SJSA1 (cell line): ENCODE measurements around the gene THEMIS. TPM values are rescaled to one million over a fixed set of nuclear protein-coding genes. Genes with fewer than 3 reads are reported as not detected.
A peak's percentile ranks its signal among the peaks of the same experiment; 100 is the strongest.
"Not testable (repeated sequence)": the region's sequence is repeated elsewhere in the genome, so short reads cannot be mapped to it uniquely, and the experiment has no call there.

Experiments used
- DNase-seq, 2 experiments: peaks; one replicate each; pipeline ENCODE4 v3.0.0-alpha.2; 2015 to 2020; ENCODE audit warnings: low spot score in 2 of 2, low read depth in 1 of 2
- H3K27ac ChIP-seq: fragments of 250-450 bp; sonication (Bioruptor Pico); 2 replicates; pipeline ENCODE4 v1.5.1; 2020; ENCODE audit warnings: mild to moderate bottlenecking, moderate library complexity
- H3K27me3 ChIP-seq: fragments of 250-450 bp; sonication (Bioruptor Pico); replicated peaks from 2 replicates; pipeline ENCODE4 v1.5.1; 2020; ENCODE audit warnings: mild to moderate bottlenecking, moderate library complexity
- H3K36me3 ChIP-seq: fragments of 250-450 bp; sonication (Bioruptor Pico); 2 replicates; pipeline ENCODE4 v1.5.1; 2020; ENCODE audit warnings: mild to moderate bottlenecking
- H3K4me1 ChIP-seq: fragments of 250-450 bp; sonication (Bioruptor Pico); replicated peaks from 2 replicates; pipeline ENCODE4 v1.6.1; 2021; ENCODE audit warnings: mild to moderate bottlenecking
- H3K4me3 ChIP-seq: fragments of 250-450 bp; sonication (Bioruptor Pico); 2 replicates; pipeline ENCODE4 v1.5.1; 2020; ENCODE audit warnings: mild to moderate bottlenecking
- H3K9me3 ChIP-seq: fragments of 250-450 bp; sonication (Bioruptor Pico); replicated peaks from 2 replicates; pipeline ENCODE4 v1.5.1; 2020; ENCODE audit warnings: mild to moderate bottlenecking
- total RNA-seq: library from RNA; depleted of rRNA; stranded (reverse); fragments of >200 nt; shearing (Covaris generic); gene quantifications from 2 replicates; pipeline ENCODE4 v1.2.3, GENCODE V29; 2014; rRNA removed

THEMIS gene
- not detected in 2 replicates for total RNA-seq

GRCh38 chr6:127900935-127901334, at the start of gene THEMIS:
Gene THEMIS, minus strand, starts transcription at chr6:127901058. Its CDS starts 126 bp downstream, at chr6:127900932.
- Histone ChIP-seq H3K9me3 (no peaks in the 10 kb centered on the region), H3K4me3 (no peak within 1 kb of the TSS), H3K4me1 (no peaks in the 10 kb centered on the region), H3K36me3 (no peaks in the 10 kb centered on the region), H3K27me3 (0 out of 2 replicates have a peak, but pooled peaks cover 2% of the 10 kb centered on the region), H3K27ac (no peak within 1 kb of the TSS)
- DNase-seq = no peak

- no peak for DNase-seq
- Histone ChIP-seq H3K4me3 (no peak overlapping the region), H3K27ac (no peak overlapping the region), H3K36me3 (no peaks in the 10 kb centered on the region), H3K4me1 (no peaks in the 10 kb centered on the region), H3K9me3 (peaks cover 7% of the 10 kb centered on the region), H3K27me3 (no peaks in the 10 kb centered on the region)
Observed at GRCh38 chr6:127949251-127949650, 48.4 kb upstream of the THEMIS start.

- Histone ChIP-seq H3K27ac (no peak overlapping the region), H3K4me3 (no peak overlapping the region), H3K36me3 (no peaks in the 10 kb centered on the region), H3K9me3 (peaks cover 7% of the 10 kb centered on the region), H3K27me3 (no peaks in the 10 kb centered on the region), H3K4me1 (no peaks in the 10 kb centered on the region)
- no peak for DNase-seq
Observed at GRCh38 chr6:127946388-127946787, 45.5 kb upstream of the THEMIS start.

GRCh38 chr6:127945434-127946097, 44.7 kb upstream of the THEMIS start:
- Histone ChIP-seq H3K4me3 (no peak overlapping the region), H3K27ac (no peak overlapping the region), H3K4me1 (no peaks in the 10 kb centered on the region), H3K36me3 (no peaks in the 10 kb centered on the region), H3K27me3 (no peaks in the 10 kb centered on the region), H3K9me3 (peaks cover 7% of the 10 kb centered on the region)
- no peak for DNase-seq

GRCh38 chr6:127941228-127941627, 40.4 kb upstream of the THEMIS start:
- H3K36me3 ChIP-seq = no peaks in the 10 kb centered on the region
- H3K27me3 ChIP-seq = no peaks in the 10 kb centered on the region
- H3K4me3 ChIP-seq = no peak overlapping the region
- H3K4me1 ChIP-seq = peaks cover 11% of the 10 kb centered on the region
- DNase-seq = no peak
- H3K27ac ChIP-seq = no peak overlapping the region
- no peaks in the 10 kb centered on the region for H3K9me3 ChIP-seq

- Histone ChIP-seq H3K4me1 (peaks cover 11% of the 10 kb centered on the region), H3K4me3 (no peak overlapping the region), H3K27ac (peak overlapping the region; percentile 69), H3K9me3 (no peaks in the 10 kb centered on the region), H3K27me3 (no peaks in the 10 kb centered on the region), H3K36me3 (no peaks in the 10 kb centered on the region)
- DNase-seq = peak in 1 of 2 experiments; percentile 21
Observed at GRCh38 chr6:127939442-127940066, 38.7 kb upstream of the THEMIS start.

GRCh38 chr6:127938701-127939100, 37.8 kb upstream of the THEMIS start:
- Histone ChIP-seq H3K36me3 (no peaks in the 10 kb centered on the region), H3K9me3 (no peaks in the 10 kb centered on the region), H3K4me3 (no peak overlapping the region), H3K27me3 (no peaks in the 10 kb centered on the region), H3K4me1 (peaks cover 11% of the 10 kb centered on the region), H3K27ac (peak overlapping the region; percentile 69)
- DNase-seq = peak in 1 of 2 experiments; percentile 42

GRCh38 chr6:127937747-127938146, 36.9 kb upstream of the THEMIS start:
- no peaks in the 10 kb centered on the region for H3K36me3 ChIP-seq
- DNase-seq = no peak
- H3K4me3 ChIP-seq = no peak overlapping the region
- H3K27ac ChIP-seq = no peak overlapping the region
- peaks cover 11% of the 10 kb centered on the region for H3K4me1 ChIP-seq
- no peaks in the 10 kb centered on the region for H3K27me3 ChIP-seq
- no peaks in the 10 kb centered on the region for H3K9me3 ChIP-seq

- Histone ChIP-seq H3K9me3 (no peaks in the 10 kb centered on the region), H3K4me1 (peaks cover 11% of the 10 kb centered on the region), H3K27ac (no peak overlapping the region), H3K4me3 (no peak overlapping the region), H3K36me3 (no peaks in the 10 kb centered on the region), H3K27me3 (no peaks in the 10 kb centered on the region)
- DNase-seq = no peak
Observed at GRCh38 chr6:127937102-127937501, 36.2 kb upstream of the THEMIS start.

- Histone ChIP-seq H3K27me3 (no peaks in the 10 kb centered on the region), H3K9me3 (no peaks in the 10 kb centered on the region), H3K27ac (no peak overlapping the region), H3K36me3 (no peaks in the 10 kb centered on the region), H3K4me3 (no peak overlapping the region), H3K4me1 (peaks cover 11% of the 10 kb centered on the region)
- no peak for DNase-seq
Observed at GRCh38 chr6:127934956-127935355, 34.1 kb upstream of the THEMIS start.

- no peak for DNase-seq
- H3K36me3 ChIP-seq = no peaks in the 10 kb centered on the region
- H3K4me3 ChIP-seq = no peak overlapping the region
- no peak overlapping the region for H3K27ac ChIP-seq
- no peaks in the 10 kb centered on the region for H3K27me3 ChIP-seq
- H3K4me1 ChIP-seq = peaks cover 4% of the 10 kb centered on the region
- H3K9me3 ChIP-seq = no peaks in the 10 kb centered on the region
Observed at GRCh38 chr6:127933852-127934840, 33.3 kb upstream of the THEMIS start.

GRCh38 chr6:127933137-127933536, 32.3 kb upstream of the THEMIS start:
- DNase-seq = no peak
- Histone ChIP-seq H3K36me3 (no peaks in the 10 kb centered on the region), H3K4me3 (no peak overlapping the region), H3K9me3 (no peaks in the 10 kb centered on the region), H3K27me3 (no peaks in the 10 kb centered on the region), H3K4me1 (no peaks in the 10 kb centered on the region), H3K27ac (no peak overlapping the region)

GRCh38 chr6:127932708-127933107, 31.9 kb upstream of the THEMIS start:
- Histone ChIP-seq H3K9me3 (no peaks in the 10 kb centered on the region), H3K36me3 (no peaks in the 10 kb centered on the region), H3K27ac (no peak overlapping the region), H3K4me1 (no peaks in the 10 kb centered on the region), H3K27me3 (no peaks in the 10 kb centered on the region), H3K4me3 (no peak overlapping the region)
- DNase-seq = no peak

GRCh38 chr6:127926441-127926840, 25.6 kb upstream of the THEMIS start:
- H3K4me1 ChIP-seq, H3K27me3 ChIP-seq, H3K4me3 ChIP-seq, H3K36me3 ChIP-seq, H3K9me3 ChIP-seq, H3K27ac ChIP-seq, DNase-seq: not testable (repeated sequence)
